Caco-2 (cell line): Measurements from ENCODE around the gene RAI1. TPM values are rescaled to one million over a fixed set of nuclear protein-coding genes. Genes with fewer than 3 reads are reported as not detected.
"Not testable (repeated sequence)": the region's sequence is repeated elsewhere in the genome, so short reads cannot be mapped to it uniquely, and the experiment has no call there.

Experiments
- BruUV-seq: library from RNA; stranded (reverse); fragments of 400-500 nt; replicated peaks from 2 replicates; lab custom pipeline; 2021; lab: Mats Ljungman, UMichigan
- CTCF ChIA-PET: fragments of 300-600 bp; sonication (Branson Sonifier 250); formaldehyde crosslinking; loops from one replicate; lab custom pipeline; 2022; ENCODE audit warnings: antibody characterized with exemption; lab: Charles Lee
- POLR2A ChIA-PET: fragments of 300-600 bp; sonication (Branson Sonifier 250); formaldehyde crosslinking; loops from one replicate; lab custom pipeline; 2022; ENCODE audit warnings: antibody characterized with exemption; lab: Charles Lee
- DNase-seq, 2 experiments: peaks; one replicate each; pipeline versions ENCODE4 v3.0.0 to v3.0.0-alpha.2; 2020 to 2022
- H3K27me3 ChIP-seq: replicated peaks from 2 replicates; pipeline ENCODE4 v1.6.0; 2011; ENCODE audit warnings: low read length; ENCODE audit not compliant: control insufficient read depth, insufficient read depth
- H3K36me3 ChIP-seq: 2 replicates; pipeline ENCODE4 v1.5.1; 2011; ENCODE audit warnings: low read length; ENCODE audit not compliant: control insufficient read depth, insufficient read depth
- H3K4me1 ChIP-seq: fragments of 250-450 bp; sonication (Bioruptor Pico); 2 replicates; pipeline ENCODE4 v1.5.1; 2020; ENCODE audit warnings: mild to moderate bottlenecking
- H3K4me3 ChIP-seq: 2 replicates; pipeline ENCODE4 v1.5.1; 2011; ENCODE audit warnings: low read depth, mild to moderate bottlenecking, control low read depth, low read length
- H3K9me3 ChIP-seq: fragments of 250-450 bp; sonication (Bioruptor Pico); 2 replicates; pipeline ENCODE4 v1.5.1; 2020; ENCODE audit warnings: mild to moderate bottlenecking, moderate library complexity
- H3K27ac Mint-ChIP-seq: one replicate; pipeline ENCODE4 v1.8.0; 2022; ENCODE audit warnings: mixed read lengths; ENCODE audit not compliant: unreplicated experiment
- H3K27me3 Mint-ChIP-seq: one replicate; pipeline ENCODE4 v1.8.0; 2022; ENCODE audit warnings: mixed read lengths; ENCODE audit not compliant: insufficient read depth, unreplicated experiment
- H3K36me3 Mint-ChIP-seq: one replicate; pipeline ENCODE4 v1.8.0; 2022; ENCODE audit warnings: mild to moderate bottlenecking, mixed read lengths; ENCODE audit not compliant: insufficient read depth, unreplicated experiment
- H3K4me1 Mint-ChIP-seq: one replicate; pipeline ENCODE4 v1.8.0; 2022; ENCODE audit warnings: low read depth, mixed read lengths; ENCODE audit not compliant: unreplicated experiment
- H3K4me3 Mint-ChIP-seq: one replicate; pipeline ENCODE4 v1.8.0; 2022; ENCODE audit warnings: mild to moderate bottlenecking, moderate library complexity, mixed read lengths; ENCODE audit not compliant: unreplicated experiment
- H3K9me3 Mint-ChIP-seq: one replicate; pipeline ENCODE4 v1.8.0; 2022; ENCODE audit warnings: mixed read lengths; ENCODE audit not compliant: unreplicated experiment
- intact Hi-C: fragments of 100-400 bp; cut with micrococcal nuclease; formaldehyde crosslinking; loops from one replicate; pipeline ENCODE4 v1.10.0; 2022; ENCODE audit not compliant: unreplicated experiment
- total RNA-seq: library from RNA; stranded (reverse); gene quantifications from 2 replicates; pipeline ENCODE4 v1.2.3, GENCODE V29; 2022
- TF ChIP-seq, protein P1 (sequence below), 2 experiments: fragments of 200-600 bp in 1 of 2; IDR thresholded peaks; 1 replicate in 1 of 2; 2 replicates in 1 of 2; pipeline versions ENCODE4 v1.5.1 to v1.8.0; 2011 to 2022; ENCODE audit warnings: antibody characterized with exemption in 1 of 2, control low read depth in 1 of 2, inconsistent platforms in 1 of 2, low read depth in 1 of 2, low read length in 1 of 2, mild to moderate bottlenecking in 1 of 2, moderate library complexity in 1 of 2; ENCODE audit not compliant: insufficient read depth in 1 of 2, severe bottlenecking in 1 of 2, unreplicated experiment in 1 of 2

Gene RAI1
- total RNA-seq, 1 experiment from 2014 or later, result 44.3 TPM

GRCh38 chr17:17635126-17635525, 46.1 kb upstream of the RAI1 start:
- DNase-seq, result no peak
- H3K9me3 ChIP-seq, result no peaks in the 10 kb centered on the region; the same call in 1 of the 2 replicates
- no TSS peak for BruUV-seq
- H3K27me3 Mint-ChIP-seq, result no peaks in the 10 kb centered on the region
- intact Hi-C loops, result no loop called here
- no peaks in the 10 kb centered on the region; the same call in 1 of the 2 replicates for H3K27me3 ChIP-seq
- peaks cover 10% of the 10 kb centered on the region for H3K9me3 Mint-ChIP-seq
- H3K36me3 ChIP-seq, result no peaks in the 10 kb centered on the region
- H3K4me3 Mint-ChIP-seq, result no peak overlapping the region
- TF ChIP-seq, protein P1, sequence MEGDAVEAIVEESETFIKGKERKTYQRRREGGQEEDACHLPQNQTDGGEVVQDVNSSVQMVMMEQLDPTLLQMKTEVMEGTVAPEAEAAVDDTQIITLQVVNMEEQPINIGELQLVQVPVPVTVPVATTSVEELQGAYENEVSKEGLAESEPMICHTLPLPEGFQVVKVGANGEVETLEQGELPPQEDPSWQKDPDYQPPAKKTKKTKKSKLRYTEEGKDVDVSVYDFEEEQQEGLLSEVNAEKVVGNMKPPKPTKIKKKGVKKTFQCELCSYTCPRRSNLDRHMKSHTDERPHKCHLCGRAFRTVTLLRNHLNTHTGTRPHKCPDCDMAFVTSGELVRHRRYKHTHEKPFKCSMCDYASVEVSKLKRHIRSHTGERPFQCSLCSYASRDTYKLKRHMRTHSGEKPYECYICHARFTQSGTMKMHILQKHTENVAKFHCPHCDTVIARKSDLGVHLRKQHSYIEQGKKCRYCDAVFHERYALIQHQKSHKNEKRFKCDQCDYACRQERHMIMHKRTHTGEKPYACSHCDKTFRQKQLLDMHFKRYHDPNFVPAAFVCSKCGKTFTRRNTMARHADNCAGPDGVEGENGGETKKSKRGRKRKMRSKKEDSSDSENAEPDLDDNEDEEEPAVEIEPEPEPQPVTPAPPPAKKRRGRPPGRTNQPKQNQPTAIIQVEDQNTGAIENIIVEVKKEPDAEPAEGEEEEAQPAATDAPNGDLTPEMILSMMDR (IDR thresholded peaks at IDR 0.05; ENCODE audit: insufficient read depth in 1 of 2, low read depth in 1 of 2, low read length in 1 of 2, severe bottlenecking in 1 of 2, unreplicated experiment in 1 of 2), result no peak
- H3K4me3 ChIP-seq, result no peak overlapping the region
- H3K4me1 Mint-ChIP-seq, result no peaks in the 10 kb centered on the region
- ChIA-PET CTCF (interaction anchor here (0.8 to 1.5 kb wide), 2 partner anchors 136 to 139 kb away, joined by 3 to 4 read pairs; partner anchors contain the start of gene RASD1), POLR2A (no interaction called here)
- H3K27ac Mint-ChIP-seq, result no peak overlapping the region
- no peaks in the 10 kb centered on the region for H3K4me1 ChIP-seq
- H3K36me3 Mint-ChIP-seq, result no peaks in the 10 kb centered on the region

- H3K27me3 ChIP-seq, H3K4me3 ChIP-seq, H3K27ac Mint-ChIP-seq, H3K4me3 Mint-ChIP-seq, H3K36me3 ChIP-seq, H3K27me3 Mint-ChIP-seq, DNase-seq, H3K4me1 ChIP-seq, H3K4me1 Mint-ChIP-seq, BruUV-seq, intact Hi-C loops, H3K9me3 ChIP-seq, H3K36me3 Mint-ChIP-seq, POLR2A ChIA-PET: not testable (repeated sequence)
- CTCF ChIA-PET, result interaction anchor here (0.8 to 1.5 kb wide), 2 partner anchors 136 to 139 kb away, joined by 3 to 4 read pairs; partner anchors contain the start of gene RASD1
- H3K9me3 Mint-ChIP-seq, result peaks cover 10% of the 10 kb centered on the region
Observed at GRCh38 chr17:17635537-17636271, 45.6 kb upstream of the RAI1 start.

GRCh38 chr17:17636272-17636885, 44.9 kb upstream of the RAI1 start:
- POLR2A ChIA-PET, result no interaction called here

More at GRCh38 chr17:17636272-17636885, 44.9 kb upstream of the RAI1 start:
- Histone ChIP-seq H3K4me3 (no peak overlapping the region), H3K4me1 (no peaks in the 10 kb centered on the region), H3K27me3 (no peaks in the 10 kb centered on the region; the same call in 1 of the 2 replicates), H3K36me3 (no peaks in the 10 kb centered on the region), H3K9me3 (no peaks in the 10 kb centered on the region; the same call in 1 of the 2 replicates)
- intact Hi-C loops, result no loop called here
- no TSS peak for BruUV-seq
- peaks cover 10% of the 10 kb centered on the region for H3K9me3 Mint-ChIP-seq
- no peaks in the 10 kb centered on the region for H3K27me3 Mint-ChIP-seq
- CTCF ChIA-PET, result interaction anchor here (1.5 kb wide), 1 partner anchor 140 kb away, joined by 3 read pairs; the partner anchor contains the start of gene RASD1
- H3K36me3 Mint-ChIP-seq, result no peaks in the 10 kb centered on the region
- TF ChIP-seq, protein P1 (IDR thresholded peaks at IDR 0.05; ENCODE audit: insufficient read depth in 1 of 2, low read depth in 1 of 2, low read length in 1 of 2, severe bottlenecking in 1 of 2, unreplicated experiment in 1 of 2), result no peak
- H3K27ac Mint-ChIP-seq, result no peak overlapping the region
- H3K4me1 Mint-ChIP-seq, result no peaks in the 10 kb centered on the region
- no peak overlapping the region for H3K4me3 Mint-ChIP-seq
- DNase-seq, result no peak
